ENCODE results near the gene STK32A.

The STK32A gene

DNA sequence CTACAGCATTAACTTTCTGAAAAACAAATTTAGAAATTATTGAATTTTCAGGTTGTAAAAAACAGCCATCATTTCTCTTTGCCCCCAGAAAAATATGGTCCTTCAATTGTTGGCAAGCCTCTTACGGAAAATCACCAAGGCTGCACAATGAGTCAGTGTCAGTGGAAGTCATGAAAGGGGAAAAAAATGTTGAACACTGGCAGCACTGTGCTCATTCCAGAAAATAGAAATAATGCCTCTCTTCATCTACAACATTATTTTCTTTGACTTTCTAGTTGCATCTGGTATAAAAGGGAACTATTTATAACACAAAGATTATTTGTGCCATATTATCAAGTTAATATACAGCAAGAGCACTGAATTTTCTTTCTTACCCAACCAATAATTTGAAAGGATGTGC, 26.7 kb upstream of the STK32A start:
- Histone ChIP-seq H3K36me3 (ENCODE audit: insufficient read depth, low read length) (no peaks in the 10 kb centered on the region), H3K4me3 (ENCODE audit: low read length, poor library complexity, severe bottlenecking) (no peak overlapping the region), H3K27me3 (ENCODE audit: insufficient read depth, low read length, poor library complexity, severe bottlenecking) (no peaks in the 10 kb centered on the region), H3K4me1 (ENCODE audit: insufficient read depth, low read length, poor library complexity, severe bottlenecking) (no peaks in the 10 kb centered on the region), H2AFZ (ENCODE audit: low read length) (no peak overlapping the region), H3K9me2 (replicated peaks; ENCODE audit: low read depth, low read length) (no peaks in the 10 kb centered on the region), H3F3A (ENCODE audit: low read depth) (no peaks in the 10 kb centered on the region), H3K79me2 (ENCODE audit: insufficient read depth, low read length) (no peaks in the 10 kb centered on the region), H3K9ac (ENCODE audit: low read depth, low read length, poor library complexity, severe bottlenecking) (no peak overlapping the region), H3K9me3 (ENCODE audit: insufficient read depth, low read depth, low read length) (no peaks in the 10 kb centered on the region), H4K20me1 (ENCODE audit: insufficient read depth, low read length, poor library complexity, severe bottlenecking) (no peaks in the 10 kb centered on the region), H3K4me2 (ENCODE audit: low read depth, low read length, poor library complexity, severe bottlenecking) (no peak overlapping the region)
- no peak for TF ChIP-seq EZH2phosphoT487 (IDR thresholded peaks at IDR 0.05; ENCODE audit: borderline replicate concordance)

GRCh38 chr5:147216552-147217154, 18.2 kb upstream of the STK32A start:
- H2AFZ ChIP-seq (ENCODE audit: low read length), result no peak overlapping the region
- H3K4me1 ChIP-seq (ENCODE audit: insufficient read depth, low read length, poor library complexity, severe bottlenecking), result no peaks in the 10 kb centered on the region
- H3K27me3 ChIP-seq (ENCODE audit: insufficient read depth, low read length, poor library complexity, severe bottlenecking), result no peaks in the 10 kb centered on the region
- H4K20me1 ChIP-seq (ENCODE audit: insufficient read depth, low read length, poor library complexity, severe bottlenecking), result no peaks in the 10 kb centered on the region
- no peak overlapping the region for H3K4me3 ChIP-seq (ENCODE audit: low read length, poor library complexity, severe bottlenecking)
- H3K9me3 ChIP-seq (ENCODE audit: insufficient read depth, low read depth, low read length), result no peaks in the 10 kb centered on the region
- no peaks in the 10 kb centered on the region for H3K79me2 ChIP-seq (ENCODE audit: insufficient read depth, low read length)
- H3K4me2 ChIP-seq (ENCODE audit: low read depth, low read length, poor library complexity, severe bottlenecking), result no peak overlapping the region
- H3K9me2 ChIP-seq (replicated peaks; ENCODE audit: low read depth, low read length), result no peaks in the 10 kb centered on the region
- H3K9ac ChIP-seq (ENCODE audit: low read depth, low read length, poor library complexity, severe bottlenecking), result no peak overlapping the region
- TF ChIP-seq EZH2phosphoT487 (IDR thresholded peaks at IDR 0.05; ENCODE audit: borderline replicate concordance), result no peak
- TF ChIP-seq, protein P1, sequence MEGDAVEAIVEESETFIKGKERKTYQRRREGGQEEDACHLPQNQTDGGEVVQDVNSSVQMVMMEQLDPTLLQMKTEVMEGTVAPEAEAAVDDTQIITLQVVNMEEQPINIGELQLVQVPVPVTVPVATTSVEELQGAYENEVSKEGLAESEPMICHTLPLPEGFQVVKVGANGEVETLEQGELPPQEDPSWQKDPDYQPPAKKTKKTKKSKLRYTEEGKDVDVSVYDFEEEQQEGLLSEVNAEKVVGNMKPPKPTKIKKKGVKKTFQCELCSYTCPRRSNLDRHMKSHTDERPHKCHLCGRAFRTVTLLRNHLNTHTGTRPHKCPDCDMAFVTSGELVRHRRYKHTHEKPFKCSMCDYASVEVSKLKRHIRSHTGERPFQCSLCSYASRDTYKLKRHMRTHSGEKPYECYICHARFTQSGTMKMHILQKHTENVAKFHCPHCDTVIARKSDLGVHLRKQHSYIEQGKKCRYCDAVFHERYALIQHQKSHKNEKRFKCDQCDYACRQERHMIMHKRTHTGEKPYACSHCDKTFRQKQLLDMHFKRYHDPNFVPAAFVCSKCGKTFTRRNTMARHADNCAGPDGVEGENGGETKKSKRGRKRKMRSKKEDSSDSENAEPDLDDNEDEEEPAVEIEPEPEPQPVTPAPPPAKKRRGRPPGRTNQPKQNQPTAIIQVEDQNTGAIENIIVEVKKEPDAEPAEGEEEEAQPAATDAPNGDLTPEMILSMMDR (conservative IDR thresholded peaks at IDR 0.05; ENCODE audit: low read length), result no peak
- H3K36me3 ChIP-seq (ENCODE audit: insufficient read depth, low read length), result no peaks in the 10 kb centered on the region
- H3F3A ChIP-seq (ENCODE audit: low read depth), result no peaks in the 10 kb centered on the region

- TF ChIP-seq EZH2phosphoT487 (IDR thresholded peaks at IDR 0.05; ENCODE audit: borderline replicate concordance), result no peak
- TF ChIP-seq, protein P1 (conservative IDR thresholded peaks at IDR 0.05; ENCODE audit: low read length), result no peak
- Histone ChIP-seq H3F3A (ENCODE audit: low read depth) (no peaks in the 10 kb centered on the region), H3K9me3 (ENCODE audit: insufficient read depth, low read depth, low read length) (no peaks in the 10 kb centered on the region), H3K79me2 (ENCODE audit: insufficient read depth, low read length) (no peaks in the 10 kb centered on the region), H4K20me1 (ENCODE audit: insufficient read depth, low read length, poor library complexity, severe bottlenecking) (no peaks in the 10 kb centered on the region), H3K9me2 (replicated peaks; ENCODE audit: low read depth, low read length) (no peaks in the 10 kb centered on the region), H3K4me2 (ENCODE audit: low read depth, low read length, poor library complexity, severe bottlenecking) (no peak overlapping the region), H3K4me3 (ENCODE audit: low read length, poor library complexity, severe bottlenecking) (no peak overlapping the region), H3K36me3 (ENCODE audit: insufficient read depth, low read length) (no peaks in the 10 kb centered on the region), H2AFZ (ENCODE audit: low read length) (no peak overlapping the region), H3K4me1 (ENCODE audit: insufficient read depth, low read length, poor library complexity, severe bottlenecking) (no peaks in the 10 kb centered on the region), H3K9ac (ENCODE audit: low read depth, low read length, poor library complexity, severe bottlenecking) (no peak overlapping the region), H3K27me3 (ENCODE audit: insufficient read depth, low read length, poor library complexity, severe bottlenecking) (no peaks in the 10 kb centered on the region)
Observed at GRCh38 chr5:147223343-147223742, 11.5 kb upstream of the STK32A start.

Data from Loucy (cell line).